ENCODE data around the gene SLC9C1.

SLC9C1 gene

DNA sequence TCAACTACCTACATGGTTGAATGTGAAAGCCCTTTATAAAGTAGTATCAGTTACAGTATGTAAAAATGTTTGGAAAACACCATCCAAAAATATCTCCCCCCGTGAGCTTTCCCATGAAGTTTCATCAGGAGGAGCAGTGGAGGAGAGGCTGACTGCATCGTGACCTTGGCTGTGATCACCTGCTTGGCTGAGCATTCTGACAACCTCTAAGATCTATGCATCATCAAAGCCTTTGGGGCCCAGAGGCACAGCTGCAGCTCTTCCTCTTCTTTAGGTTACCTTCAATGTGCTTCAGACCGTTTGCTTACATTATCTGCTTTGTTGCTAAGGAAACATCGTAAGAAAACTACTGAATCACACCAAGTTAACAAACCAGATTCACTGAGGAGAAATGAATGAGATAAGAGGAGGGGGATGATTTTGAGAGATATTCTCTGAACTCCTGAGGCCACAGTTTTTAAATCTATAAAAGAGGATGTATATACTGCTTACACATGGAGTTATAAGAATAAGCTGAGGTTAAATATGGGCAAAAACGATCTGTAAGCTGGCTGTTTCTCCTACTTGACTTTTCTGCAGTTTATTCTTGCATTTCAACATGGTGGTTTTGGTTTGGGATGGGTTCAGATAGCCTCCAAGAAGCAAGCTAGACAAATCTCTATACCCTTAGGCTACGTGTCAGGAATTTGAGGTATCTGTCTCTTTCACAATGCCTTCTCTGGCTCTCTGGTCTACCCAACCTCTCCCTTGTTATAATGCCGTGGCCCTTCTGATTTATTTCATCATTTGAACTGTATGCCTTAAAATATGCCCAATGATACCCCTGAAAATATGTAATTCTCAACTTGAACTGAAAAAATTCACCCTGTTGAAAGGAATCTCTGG is 164.9 kb downstream of the SLC9C1 start:
- DNase-seq: no peak

DNA sequence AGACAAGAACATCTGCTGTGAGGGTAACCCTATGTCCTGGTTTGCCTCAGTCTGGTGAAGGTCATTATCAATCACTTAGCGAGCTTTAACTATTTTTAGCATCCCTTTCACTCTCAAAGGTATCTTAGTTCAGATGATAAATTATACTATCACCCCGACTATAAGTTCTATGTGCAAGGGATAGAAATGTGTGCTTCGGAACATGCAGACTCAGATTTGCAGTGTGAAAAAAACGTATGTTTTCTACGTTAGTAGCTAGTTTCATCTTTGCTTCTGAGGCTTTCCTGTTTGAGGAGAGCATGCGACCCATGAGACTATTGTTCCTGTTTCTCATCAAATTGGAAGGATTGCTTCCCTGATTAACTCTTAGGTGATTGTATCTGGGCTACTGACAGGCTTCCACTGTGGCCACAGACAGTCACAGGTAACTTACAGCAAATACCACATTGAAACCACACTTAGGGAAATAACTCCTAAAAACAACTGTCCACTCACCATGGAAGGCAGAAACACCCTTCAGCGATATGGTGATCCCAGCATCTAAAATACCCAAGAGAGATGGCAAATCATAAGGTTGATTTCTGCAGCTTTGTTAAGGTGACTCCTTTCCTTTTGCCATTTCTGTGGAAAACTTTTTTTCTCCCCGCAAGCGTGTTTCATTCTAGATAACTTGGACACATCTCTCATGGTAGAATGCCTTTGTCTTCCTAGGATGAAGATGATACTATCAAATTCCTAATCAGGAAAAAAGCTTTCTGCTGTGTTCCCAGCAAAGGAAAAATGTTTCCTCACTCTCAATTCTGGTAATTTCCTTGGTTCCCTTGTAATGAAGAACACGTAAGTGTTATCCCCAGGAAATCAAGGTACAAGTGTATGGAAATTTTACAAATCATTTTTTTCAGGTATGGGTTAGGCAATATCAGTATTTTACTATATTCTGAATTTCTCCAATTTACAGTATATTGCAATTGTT is 166.2 kb downstream of the SLC9C1 start:
- DNase-seq: peak; percentile 40

DNA sequence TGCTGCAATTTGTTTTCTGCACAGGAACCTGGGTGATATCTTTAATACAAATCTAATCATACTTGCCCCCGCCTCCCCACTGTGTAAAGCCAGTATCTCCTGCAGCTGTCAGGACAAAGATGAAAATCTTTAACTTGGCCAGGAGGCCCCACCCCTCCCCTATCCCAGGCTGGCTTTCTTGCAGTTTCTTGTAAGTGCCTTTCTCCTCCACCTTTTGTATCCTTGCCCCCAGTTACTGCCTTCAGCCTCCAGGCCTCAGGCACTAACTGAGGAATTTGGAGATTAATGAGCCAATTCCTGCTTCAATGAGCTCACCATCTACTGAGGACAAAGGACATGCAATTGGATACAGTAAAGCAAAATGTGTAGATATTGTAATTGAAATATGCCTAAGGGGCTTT is 167.5 kb downstream of the SLC9C1 start:
- DNase-seq: no peak

DNA sequence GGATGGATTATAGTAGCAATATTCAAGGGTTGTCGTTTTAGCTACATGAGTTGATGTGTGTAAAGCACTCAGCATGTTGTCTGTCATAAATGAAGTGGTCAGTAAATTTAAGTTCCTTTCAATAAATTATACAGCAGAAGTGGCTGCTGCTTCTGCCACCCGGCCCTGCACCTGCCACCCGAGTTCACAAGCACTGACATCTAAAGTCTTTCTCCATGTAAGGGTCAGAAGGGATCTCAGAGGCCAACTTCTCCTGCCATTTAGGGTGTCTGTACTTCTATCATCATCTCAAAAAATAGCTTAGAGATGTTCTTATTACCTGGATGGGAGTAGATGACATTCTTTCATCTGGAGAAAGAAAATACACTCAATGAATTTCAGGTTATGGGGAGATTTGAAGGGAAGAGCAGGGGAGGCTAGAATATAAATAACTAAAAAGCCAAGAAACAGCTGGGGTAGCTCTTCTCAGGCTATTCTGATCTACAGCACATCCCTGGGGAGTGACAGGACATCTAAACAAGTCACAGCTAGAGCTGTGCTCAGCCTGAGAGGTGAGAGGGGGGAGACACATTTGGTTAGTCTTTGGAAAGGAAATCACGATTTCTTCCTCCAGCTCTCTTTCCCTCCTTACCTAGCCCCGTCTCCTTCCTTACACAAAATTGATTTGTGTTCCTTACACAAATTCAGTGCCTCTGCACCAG is 169.0 kb downstream of the SLC9C1 start:
- DNase-seq: no peak

DNA sequence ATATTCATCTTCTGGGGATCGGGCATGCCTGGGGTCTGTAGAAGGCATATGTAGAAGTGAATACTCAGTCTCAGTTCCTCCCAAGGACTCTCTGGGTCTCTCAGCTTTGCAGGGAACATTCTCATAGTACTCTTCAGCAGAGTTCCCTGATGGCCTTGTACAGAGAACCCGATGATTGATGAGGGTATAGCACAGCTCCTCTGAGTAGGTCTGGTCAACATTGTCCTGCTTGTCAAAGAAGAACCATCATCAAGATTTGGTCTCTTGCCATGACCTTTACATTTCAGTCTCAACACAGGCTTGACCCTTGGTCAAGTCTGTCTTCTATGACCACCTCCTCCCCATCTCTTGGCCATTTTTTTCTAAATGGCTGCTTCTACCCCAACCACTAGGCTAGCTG is 170.5 kb downstream of the SLC9C1 start:
- no peak for DNase-seq

DNA sequence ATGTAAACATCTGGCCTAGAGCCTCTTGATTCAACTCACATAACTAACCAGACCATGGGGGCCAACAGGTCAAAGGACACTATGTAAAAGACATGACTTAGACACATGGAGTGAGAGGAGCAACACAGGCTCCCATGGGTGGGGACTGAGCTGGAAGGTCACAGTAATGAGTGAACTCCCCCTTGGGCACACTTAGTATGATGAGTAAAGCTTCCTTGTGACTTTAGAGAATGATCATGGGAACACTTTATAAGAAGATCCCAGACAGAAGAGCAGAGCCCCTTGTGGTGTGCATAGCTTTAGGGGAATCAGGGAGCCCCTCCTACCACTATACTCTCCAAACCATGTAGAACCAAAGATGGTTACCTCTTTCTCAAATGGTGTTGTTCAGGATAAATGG is 171.1 kb downstream of the SLC9C1 start:
- no peak for DNase-seq

DNA sequence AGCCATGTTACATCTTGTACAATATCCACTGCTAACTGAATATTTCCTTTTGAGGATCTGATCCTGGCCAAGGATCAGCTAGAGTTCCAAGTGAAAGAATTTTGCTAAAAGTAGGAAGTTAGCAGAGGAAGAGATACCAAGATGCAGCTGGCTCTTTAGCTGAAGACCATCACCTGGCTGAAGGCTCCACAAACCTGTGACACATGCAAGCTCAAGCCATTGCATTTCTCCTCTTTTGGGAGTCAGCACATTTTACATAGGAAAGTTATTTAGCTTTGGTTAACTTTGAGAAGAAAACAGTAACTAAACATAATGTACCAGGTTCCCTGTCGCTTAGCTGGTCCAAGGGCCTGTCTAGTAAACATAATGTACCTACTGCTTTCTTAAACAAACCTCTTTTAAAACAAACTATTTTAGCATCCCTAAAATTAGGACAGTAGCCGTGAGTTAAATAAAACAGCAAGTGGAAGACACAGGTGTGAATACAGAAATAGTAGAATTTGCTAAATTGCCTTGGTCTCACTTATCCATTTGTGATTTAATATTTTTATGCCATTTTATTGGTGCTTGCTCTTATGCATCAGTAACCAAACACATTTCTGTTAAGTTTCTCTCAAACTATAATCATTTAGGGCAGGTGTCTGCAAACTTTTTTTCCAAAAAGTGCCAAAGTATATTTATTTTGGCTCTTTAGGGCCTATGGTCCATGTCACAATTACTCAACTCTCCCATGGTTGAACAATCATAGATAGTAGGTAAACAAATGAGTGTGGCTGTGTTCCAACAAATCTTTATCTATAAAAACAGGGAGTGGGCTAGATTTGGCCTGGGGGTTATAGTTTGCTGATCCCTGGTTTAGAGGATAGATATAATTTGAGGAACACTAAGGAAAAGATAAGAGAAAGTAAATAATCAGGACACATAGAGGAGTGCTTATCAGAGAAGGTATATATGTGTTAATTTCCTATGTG is 172.2 kb downstream of the SLC9C1 start:
- no peak for DNase-seq

DNA sequence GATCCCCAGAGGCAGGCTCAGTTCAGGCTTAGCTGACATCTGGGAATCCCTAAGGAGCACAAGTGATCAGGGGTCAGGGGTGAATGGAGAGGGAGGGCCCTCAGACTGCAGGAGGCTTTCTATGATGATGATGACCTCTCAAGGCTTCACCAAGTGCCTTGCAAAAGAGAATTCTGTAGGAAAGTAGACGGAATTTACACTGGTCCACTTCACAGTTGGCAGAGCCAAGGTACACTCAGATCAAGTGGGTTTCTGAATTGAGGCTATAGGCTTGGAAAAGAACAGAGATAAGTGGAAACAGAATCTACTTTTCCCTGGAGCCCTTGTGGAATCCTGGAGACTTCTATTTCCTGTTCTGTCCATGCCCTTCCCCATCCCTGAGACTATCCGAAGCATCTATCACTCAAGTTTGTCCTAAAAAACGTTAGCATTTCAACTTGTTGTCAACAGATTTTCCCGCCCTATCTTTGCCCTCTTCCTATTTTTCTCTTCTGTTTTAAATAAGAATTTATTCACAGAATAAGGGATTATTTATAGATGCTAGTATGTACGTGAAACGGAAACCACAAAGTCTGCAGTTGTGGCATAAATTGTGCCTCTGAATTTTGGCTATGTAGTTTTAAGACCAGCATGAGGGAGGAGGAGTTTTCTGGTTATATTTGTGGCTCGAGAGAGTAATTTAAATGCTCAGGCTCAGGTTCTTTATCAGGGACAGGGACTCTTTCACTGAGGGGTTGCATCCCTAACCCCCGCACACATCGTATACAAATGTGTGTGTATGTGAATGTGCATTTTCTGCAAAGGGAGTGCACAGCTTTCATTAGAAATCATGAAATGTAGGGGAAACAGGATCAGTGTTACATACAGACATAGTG is 173.8 kb downstream of the SLC9C1 start:
- no peak for DNase-seq

DNA sequence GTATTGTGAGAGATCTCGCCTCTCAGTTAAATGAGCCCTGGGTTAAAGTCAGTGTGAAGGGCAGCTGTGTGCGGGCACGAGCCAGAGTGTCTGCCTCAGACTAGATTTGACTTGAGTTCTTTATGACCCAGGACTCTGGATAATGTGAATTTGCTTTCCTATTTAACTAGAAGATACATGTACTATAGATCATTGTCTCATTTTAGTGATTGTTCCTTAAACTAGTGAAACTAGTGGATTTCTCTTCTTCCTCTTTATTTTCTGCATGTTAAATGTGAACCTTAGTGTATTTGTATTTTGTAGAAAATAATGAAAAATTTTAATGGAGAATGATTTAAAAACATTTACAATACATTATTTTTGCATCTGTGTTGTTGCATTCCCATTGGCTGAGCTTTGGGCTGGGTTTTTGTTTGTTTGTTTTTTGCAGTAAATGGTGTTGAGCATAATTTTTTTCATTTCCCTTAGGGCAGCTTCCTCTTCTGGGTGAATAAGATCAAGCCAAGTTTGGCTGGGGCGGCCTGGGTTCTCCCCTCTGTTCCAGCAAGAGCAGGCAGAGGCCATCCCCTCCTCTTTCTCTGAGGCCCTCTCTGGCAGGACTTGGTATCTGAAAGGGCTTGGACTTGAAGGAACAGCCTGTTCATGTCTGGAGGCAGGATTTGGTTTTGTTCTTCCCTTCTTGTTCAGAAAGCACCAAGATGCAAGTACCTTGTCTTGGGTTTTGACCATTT is 176.0 kb downstream of the SLC9C1 start:
- peak; percentile 38 for DNase-seq

DNA sequence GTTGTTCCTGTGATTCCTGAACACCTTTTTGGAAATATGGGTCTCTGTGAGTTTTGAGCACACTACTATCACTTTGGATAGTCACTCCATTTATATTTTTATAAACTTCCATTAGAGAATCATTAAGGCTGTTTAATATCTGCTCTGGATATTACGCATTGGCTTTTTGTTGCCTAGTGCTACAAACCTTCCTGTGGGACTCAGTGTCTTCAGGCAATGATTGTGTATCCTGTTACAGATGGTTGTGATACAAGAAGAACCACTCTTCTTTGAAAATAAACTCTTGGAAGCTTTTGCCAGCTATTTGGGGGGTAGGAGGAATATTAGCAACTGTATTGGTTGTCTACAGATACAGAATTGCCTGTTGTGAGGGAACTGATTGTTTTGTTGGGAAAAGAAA is 176.6 kb downstream of the SLC9C1 start:
- no peak for DNase-seq

DNA sequence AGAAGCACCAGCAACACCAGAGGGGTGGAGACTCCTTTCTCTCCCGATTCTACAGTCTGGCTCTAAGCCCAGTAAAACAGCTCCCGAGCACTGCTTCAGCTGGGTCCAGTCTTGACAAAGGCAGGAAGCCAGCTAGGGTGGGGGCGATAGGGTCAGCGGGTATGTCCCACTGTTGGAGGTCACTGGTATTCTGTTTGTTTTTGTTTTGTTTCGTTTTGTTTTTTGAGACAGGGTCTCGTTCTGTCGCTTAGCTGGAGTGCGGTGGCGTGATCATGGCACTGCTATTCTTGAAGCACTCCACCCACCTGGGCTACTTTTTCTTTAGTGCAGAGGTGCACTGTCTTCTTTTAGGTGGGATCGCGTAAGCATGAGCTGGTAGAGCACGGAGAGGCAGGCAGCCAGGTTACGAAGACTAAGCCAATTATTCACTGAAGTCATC is 177.2 kb downstream of the SLC9C1 start:
- DNase-seq: no peak

DNA sequence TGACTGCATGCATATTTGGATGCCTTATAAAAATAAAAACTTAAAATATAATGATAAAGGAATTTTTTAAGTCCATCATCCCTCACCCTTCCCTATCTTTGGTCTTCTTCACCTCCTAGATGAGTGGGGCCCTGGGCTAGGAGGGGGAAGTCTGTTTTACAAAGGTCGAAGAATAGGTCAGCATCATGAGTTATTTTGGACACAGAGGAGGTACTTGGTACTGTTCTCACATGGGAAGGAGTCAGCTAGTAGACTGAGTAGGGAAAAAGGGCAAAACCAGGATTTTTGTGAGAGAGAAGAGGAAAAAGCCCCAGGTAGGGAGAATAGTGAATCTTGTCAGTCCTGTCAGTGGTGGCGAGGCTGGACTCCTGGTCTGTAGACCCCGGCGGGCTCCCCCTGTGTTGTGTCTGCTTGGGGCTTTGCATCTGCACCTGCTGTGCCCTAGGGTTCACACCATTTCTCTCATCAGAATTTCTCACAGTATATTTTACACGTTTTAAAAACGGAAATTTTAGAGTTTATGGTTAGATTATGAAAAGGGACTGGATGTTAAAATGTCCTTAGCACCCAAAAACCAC is 178.1 kb downstream of the SLC9C1 start:
- no peak for DNase-seq

DNA sequence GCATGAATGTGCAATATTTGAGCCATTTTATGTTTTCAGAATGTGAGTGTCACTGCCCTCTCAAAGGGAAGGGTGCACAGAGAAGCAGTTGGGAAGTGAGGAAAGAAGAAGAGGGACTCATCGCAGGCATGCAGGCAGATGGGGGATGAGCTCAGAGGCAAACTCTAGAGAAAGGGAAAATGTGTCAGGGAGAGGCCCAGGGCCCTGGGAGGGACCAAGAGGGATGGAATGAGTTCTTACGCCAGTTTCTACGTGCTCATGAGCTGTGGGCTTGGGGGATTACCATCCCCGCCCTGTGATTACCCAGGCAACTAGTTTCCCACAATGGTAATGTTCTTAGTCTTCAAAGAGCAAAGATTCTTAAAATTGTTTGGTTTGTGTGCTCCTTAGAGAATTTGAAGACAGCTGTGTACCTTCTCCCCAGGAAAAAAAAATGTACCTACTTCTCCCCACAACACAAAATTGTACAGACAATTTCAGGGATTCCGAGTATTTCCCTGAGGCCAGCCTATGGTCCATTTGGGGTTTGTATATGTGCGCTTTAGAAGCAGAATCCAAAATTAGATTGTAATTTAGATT is 178.8 kb downstream of the SLC9C1 start:
- no peak for DNase-seq

DNA sequence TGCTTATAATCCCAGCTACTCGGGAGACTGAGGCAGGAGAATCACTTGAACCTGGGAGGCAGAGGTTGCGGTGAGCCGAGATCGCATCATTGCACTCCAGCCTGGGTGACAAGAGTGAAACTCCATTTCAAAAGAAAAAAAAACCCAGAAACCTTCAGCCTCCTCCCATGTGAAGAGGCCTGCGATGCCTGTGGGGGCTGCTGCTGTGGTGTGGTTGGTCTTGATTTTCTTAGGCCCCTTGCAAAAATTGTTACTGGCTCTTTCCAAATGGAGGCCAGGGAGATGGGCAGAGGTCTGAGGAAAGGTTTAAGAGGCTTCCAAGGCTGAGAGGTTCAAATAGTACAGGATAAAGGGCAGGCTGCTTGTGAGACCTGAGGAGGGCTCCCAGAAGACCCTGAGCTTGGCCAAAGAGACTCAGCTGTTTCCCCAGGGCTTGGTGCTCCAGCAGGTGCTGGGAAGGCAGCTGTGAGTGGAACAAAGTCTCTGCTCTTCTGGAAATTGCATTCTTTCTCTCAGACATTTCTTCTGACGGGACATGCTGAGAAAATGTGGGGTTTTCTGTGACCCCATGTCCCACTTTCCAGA is 179.3 kb downstream of the SLC9C1 start:
- no peak for DNase-seq

DNA sequence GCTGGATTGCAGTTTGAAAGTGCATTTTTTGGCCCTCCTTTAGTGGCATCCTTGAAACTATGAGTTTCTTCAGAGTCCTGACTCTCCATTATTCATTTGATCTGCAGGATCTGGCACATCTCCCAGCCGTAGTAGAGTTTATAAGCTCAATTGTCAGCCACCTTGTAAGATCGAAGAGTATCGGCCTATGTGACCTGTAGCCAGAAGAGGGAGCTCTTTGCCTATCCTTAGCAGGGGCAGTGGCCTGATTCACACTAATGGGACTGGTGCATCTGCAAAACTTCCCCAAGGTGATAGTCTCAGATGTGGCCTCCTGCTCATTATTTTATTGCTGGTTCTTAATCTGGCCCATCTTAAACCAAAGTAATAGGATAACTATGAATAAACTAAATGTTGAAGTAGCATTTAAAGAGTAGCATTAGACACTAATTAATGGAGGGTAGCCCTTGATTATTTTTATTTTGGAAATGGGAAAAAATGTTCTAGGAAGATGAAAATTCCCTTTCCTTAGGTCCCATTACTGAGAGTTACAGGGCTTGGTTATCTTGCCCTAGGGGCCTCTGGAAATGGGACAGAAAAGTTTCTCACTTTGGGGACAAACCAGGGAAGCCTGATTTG is 182.1 kb downstream of the SLC9C1 start:
- DNase-seq: peak; percentile 64

DNA sequence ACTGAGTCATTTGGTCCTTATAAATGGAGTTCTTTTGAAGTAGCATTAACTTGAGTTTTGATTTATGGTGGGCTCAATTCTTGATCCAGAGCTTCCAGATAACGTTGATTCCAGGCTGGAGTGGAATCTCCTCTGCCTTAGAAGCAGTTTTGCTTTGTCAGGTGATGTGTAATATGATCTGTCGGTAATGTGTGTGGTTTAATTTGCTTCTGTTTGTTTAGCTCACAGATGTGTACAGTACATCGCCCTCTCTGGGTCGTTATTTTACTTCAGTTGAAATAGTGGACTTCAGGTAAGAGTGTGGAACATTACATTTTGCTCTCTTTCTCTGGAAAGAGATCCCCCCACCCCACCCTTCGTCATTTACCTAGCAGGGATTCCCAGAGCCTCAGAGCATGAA is 184.7 kb downstream of the SLC9C1 start:
- no peak for DNase-seq

DNA sequence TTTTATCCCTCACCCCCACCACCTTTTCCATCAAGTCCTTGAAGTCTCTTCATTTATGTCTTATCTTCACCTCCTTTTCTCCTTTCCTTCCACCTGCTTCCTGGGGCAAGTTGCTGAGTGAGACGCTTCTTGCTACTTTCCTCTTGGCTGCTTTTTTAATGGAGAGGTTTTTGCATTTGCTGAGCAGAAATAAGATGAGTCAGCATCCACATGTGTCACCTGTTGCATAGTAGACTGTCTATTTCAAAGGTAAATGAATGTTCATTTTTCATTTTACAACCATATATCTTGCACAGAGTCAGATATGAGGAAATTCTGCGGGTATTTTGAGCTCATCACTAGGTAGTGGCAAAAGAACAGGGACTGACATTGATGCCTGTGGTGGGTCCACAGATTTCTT is 189.2 kb downstream of the SLC9C1 start:
- DNase-seq: no peak

DNA sequence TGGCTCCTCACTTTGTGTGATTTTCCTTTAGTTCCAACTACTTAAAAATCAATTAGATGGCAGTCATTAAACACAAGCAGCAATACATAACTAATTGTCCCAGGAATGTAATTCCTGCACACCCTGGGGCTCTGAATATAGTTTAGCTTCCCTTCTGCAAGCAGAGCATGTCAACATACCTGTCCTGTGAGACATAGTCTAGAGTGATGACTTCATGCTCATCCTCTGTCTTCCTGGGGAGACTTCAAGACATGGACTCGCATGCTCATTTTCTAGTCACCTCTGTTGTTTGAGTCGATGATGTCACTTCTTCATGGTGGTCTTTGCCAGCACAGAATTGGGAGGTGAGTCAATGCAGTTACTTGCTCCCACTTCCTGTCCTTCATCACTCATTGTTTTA is 192.1 kb downstream of the SLC9C1 start:
- no peak for DNase-seq
